Measurements from ENCODE around the gene NECAP2.
"Not testable (repeated sequence)": the region's sequence is repeated elsewhere in the genome, so short reads cannot be mapped to it uniquely, and the experiment has no call there.

NECAP2 gene

GRCh38 chr1:16491056-16491675 is 50.6 kb downstream of the NECAP2 start:
- no peaks in the 10 kb centered on the region for H3K9me3 ChIP-seq (replicated peaks; ENCODE audit: insufficient read depth, low read length)

GRCh38 chr1:16492937-16493336 is 52.4 kb downstream of the NECAP2 start:
- H4K20me1 ChIP-seq (ENCODE audit: insufficient read depth, low read length); DNase-seq; H3K4me2 ChIP-seq (ENCODE audit: low read depth, low read length); H3K79me2 ChIP-seq (ENCODE audit: low read length); H3K9ac ChIP-seq (ENCODE audit: low read length); H3K36me3 ChIP-seq (replicated peaks; ENCODE audit: insufficient read depth, low read length); H3K4me3 ChIP-seq (ENCODE audit: low read length); H3K27me3 ChIP-seq (replicated peaks; ENCODE audit: insufficient read depth, low read length); H3K4me1 ChIP-seq (ENCODE audit: low read length); H3K9me2 ChIP-seq (replicated peaks; ENCODE audit: insufficient read depth, low read length); H2AFZ ChIP-seq (ENCODE audit: low read length); H3K27ac ChIP-seq (ENCODE audit: low read length); H3K9me3 ChIP-seq (replicated peaks; ENCODE audit: insufficient read depth, low read length); H3F3A ChIP-seq (ENCODE audit: insufficient read depth, low read length): not testable (repeated sequence)

More at GRCh38 chr1:16491056-16491675, 50.6 kb downstream of the NECAP2 start:
- H3K4me3 ChIP-seq (ENCODE audit: low read length) = no peak overlapping the region
- no peaks in the 10 kb centered on the region for H4K20me1 ChIP-seq (ENCODE audit: insufficient read depth, low read length)
- H2AFZ ChIP-seq (ENCODE audit: low read length) = no peak overlapping the region
- no peak overlapping the region for H3K27ac ChIP-seq (ENCODE audit: low read length)
- H3K9me2 ChIP-seq (replicated peaks; ENCODE audit: insufficient read depth, low read length) = no peaks in the 10 kb centered on the region
- TF ChIP-seq EZH2phosphoT487 (IDR thresholded peaks at IDR 0.05; ENCODE audit: low read length) (no peak), EZH2 (optimal IDR thresholded peaks at IDR 0.05; ENCODE audit: low read depth, low read length) (no peak), CTCF (IDR thresholded peaks at IDR 0.05; ENCODE audit: low read length) (no peak)
- no peaks in the 10 kb centered on the region for H3K4me1 ChIP-seq (ENCODE audit: low read length)
- H3K36me3 ChIP-seq (replicated peaks; ENCODE audit: insufficient read depth, low read length) = no peaks in the 10 kb centered on the region
- H3K4me2 ChIP-seq (ENCODE audit: low read depth, low read length) = no peak overlapping the region
- no peaks in the 10 kb centered on the region for H3K27me3 ChIP-seq (replicated peaks; ENCODE audit: insufficient read depth, low read length)
- no peak overlapping the region for H3K9ac ChIP-seq (ENCODE audit: low read length)
- no peaks in the 10 kb centered on the region for H3F3A ChIP-seq (ENCODE audit: insufficient read depth, low read length)
- no peaks in the 10 kb centered on the region for H3K79me2 ChIP-seq (ENCODE audit: low read length)
- DNase-seq = no peak

- H3K4me2 ChIP-seq (ENCODE audit: low read depth, low read length); H3K27ac ChIP-seq (ENCODE audit: low read length); H3K9me3 ChIP-seq (replicated peaks; ENCODE audit: insufficient read depth, low read length); H2AFZ ChIP-seq (ENCODE audit: low read length); H3F3A ChIP-seq (ENCODE audit: insufficient read depth, low read length); DNase-seq; H3K27me3 ChIP-seq (replicated peaks; ENCODE audit: insufficient read depth, low read length); H3K9ac ChIP-seq (ENCODE audit: low read length); H3K79me2 ChIP-seq (ENCODE audit: low read length); H3K4me3 ChIP-seq (ENCODE audit: low read length); H3K36me3 ChIP-seq (replicated peaks; ENCODE audit: insufficient read depth, low read length); H3K4me1 ChIP-seq (ENCODE audit: low read length); H3K9me2 ChIP-seq (replicated peaks; ENCODE audit: insufficient read depth, low read length); H4K20me1 ChIP-seq (ENCODE audit: insufficient read depth, low read length): not testable (repeated sequence)
Observed at GRCh38 chr1:16493731-16494130, 53.2 kb downstream of the NECAP2 start.

DNA sequence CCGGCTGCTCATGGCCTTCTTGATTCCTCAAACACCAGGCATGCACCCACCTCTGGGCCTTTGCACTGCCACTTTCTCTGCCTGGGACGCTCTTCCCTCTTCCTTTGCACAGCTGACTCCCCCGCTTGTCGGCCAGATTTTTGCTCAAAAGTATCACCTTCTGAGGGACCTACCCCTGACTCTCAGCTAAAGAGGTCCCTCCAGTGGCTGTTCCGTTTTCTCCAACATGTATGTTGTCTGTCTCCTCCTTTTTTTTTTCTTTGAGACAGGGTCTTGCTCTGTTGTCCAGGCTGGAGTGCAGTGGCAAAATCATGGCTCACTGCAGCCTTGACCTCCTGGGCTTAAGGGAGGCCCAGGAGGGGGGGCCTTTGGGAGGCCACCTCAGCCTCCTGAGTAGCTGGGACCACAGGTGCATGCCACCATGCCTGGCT is 57.0 kb downstream of the NECAP2 start:
- not testable (repeated sequence) for H3K4me3 ChIP-seq (ENCODE audit: low read length); H3K9me3 ChIP-seq (replicated peaks; ENCODE audit: insufficient read depth, low read length); H3K79me2 ChIP-seq (ENCODE audit: low read length)

GRCh38 chr1:16498047-16498446 is 57.5 kb downstream of the NECAP2 start:
- H4K20me1 ChIP-seq (ENCODE audit: insufficient read depth, low read length); H3K9me2 ChIP-seq (replicated peaks; ENCODE audit: insufficient read depth, low read length); H2AFZ ChIP-seq (ENCODE audit: low read length); H3F3A ChIP-seq (ENCODE audit: insufficient read depth, low read length); H3K36me3 ChIP-seq (replicated peaks; ENCODE audit: insufficient read depth, low read length); H3K4me3 ChIP-seq (ENCODE audit: low read length); H3K79me2 ChIP-seq (ENCODE audit: low read length); H3K4me1 ChIP-seq (ENCODE audit: low read length); H3K9me3 ChIP-seq (replicated peaks; ENCODE audit: insufficient read depth, low read length); DNase-seq; H3K9ac ChIP-seq (ENCODE audit: low read length); H3K27ac ChIP-seq (ENCODE audit: low read length); H3K27me3 ChIP-seq (replicated peaks; ENCODE audit: insufficient read depth, low read length): not testable (repeated sequence)
- H3K4me2 ChIP-seq (ENCODE audit: low read depth, low read length) = peak overlapping the region; percentile 63; the same call in 1 of the 2 replicates

More for the DNA sequence above, 57.0 kb downstream of the NECAP2 start:
- not testable (repeated sequence) for H3K27ac ChIP-seq (ENCODE audit: low read length); H4K20me1 ChIP-seq (ENCODE audit: insufficient read depth, low read length); H3K4me2 ChIP-seq (ENCODE audit: low read depth, low read length); H3K36me3 ChIP-seq (replicated peaks; ENCODE audit: insufficient read depth, low read length); H2AFZ ChIP-seq (ENCODE audit: low read length); H3F3A ChIP-seq (ENCODE audit: insufficient read depth, low read length); H3K9ac ChIP-seq (ENCODE audit: low read length); H3K9me2 ChIP-seq (replicated peaks; ENCODE audit: insufficient read depth, low read length); H3K4me1 ChIP-seq (ENCODE audit: low read length); DNase-seq; H3K27me3 ChIP-seq (replicated peaks; ENCODE audit: insufficient read depth, low read length)
